Endothelial cell of umbilical vein (primary cell): ENCODE results near the gene PLCD1. TPM values are rescaled to one million over a fixed set of nuclear protein-coding genes. Genes with fewer than 3 reads are reported as not detected.

Experiments used
- BruUV-seq: library from RNA; stranded (reverse); fragments of 400-500 nt; replicated peaks from 2 replicates; lab custom pipeline; 2021; lab: Mats Ljungman, UMichigan
- CTCF ChIA-PET: fragments of 300-600, 350-600 bp; sonication (Branson Sonifier 250); formaldehyde crosslinking; loops from one replicate; lab custom pipeline; 2021; ENCODE audit warnings: antibody characterized with exemption, inconsistent platforms; lab: Charles Lee
- POLR2A ChIA-PET: fragments of 300-600, 350-600 bp; sonication (Branson Sonifier 250); formaldehyde crosslinking; loops from one replicate; lab custom pipeline; 2021; ENCODE audit warnings: antibody characterized with exemption, inconsistent platforms; lab: Charles Lee
- DNase-seq: peaks from one replicate; pipeline ENCODE4 v3.0.0-alpha.2; 2011; ENCODE audit warnings: low read depth, low spot score
- FAIRE-seq: peaks from 2 replicates; lab custom pipeline; 2011; peaks lifted over from hg19 to GRCh38; lab: Jason Lieb, UNC
- H2AFZ ChIP-seq: 2 replicates; pipeline ENCODE4 v1.6.0; 2012; ENCODE audit warnings: low read depth, low read length, control low read depth, inconsistent platforms
- H3K27ac ChIP-seq: 2 replicates; pipeline ENCODE4 v1.5.1; 2011; ENCODE audit warnings: low read depth, mild to moderate bottlenecking, control low read depth, low read length, moderate library complexity; ENCODE audit not compliant: insufficient read depth
- H3K27me3 ChIP-seq, 2 experiments: 2 replicates each; pipeline versions ENCODE4 v1.6.0 to v1.6.1; 2011; ENCODE audit warnings: low read length in 2 of 2, mixed read lengths in 1 of 2; ENCODE audit not compliant: control insufficient read depth in 2 of 2, insufficient read depth in 2 of 2
- H3K36me3 ChIP-seq, 2 experiments: 2 replicates in 1 of 2; 3 replicates in 1 of 2; pipeline ENCODE4 v1.5.1; 2011; ENCODE audit warnings: low read length in 2 of 2, mild to moderate bottlenecking in 1 of 2, moderate library complexity in 1 of 2; ENCODE audit not compliant: control insufficient read depth in 2 of 2, insufficient read depth in 2 of 2; ENCODE audit errors: extremely low read depth in 1 of 2
- H3K4me1 ChIP-seq: 3 replicates; pipeline ENCODE4 v1.5.1; 2011; ENCODE audit warnings: mild to moderate bottlenecking, low read length; ENCODE audit not compliant: control insufficient read depth, insufficient read depth; ENCODE audit errors: extremely low read depth
- H3K4me2 ChIP-seq: 2 replicates; pipeline ENCODE4 v1.6.1; 2011; ENCODE audit warnings: low read length, control low read depth, mixed read lengths; ENCODE audit not compliant: insufficient read depth
- H3K4me3 ChIP-seq, 3 experiments: fragments of 200-600 bp in 1 of 3; sonication (generic), shearing (Covaris generic) in 1 of 3; replicated peaks in 1 of 3; 2 replicates each; pipeline ENCODE4 v1.5.1; 2011 to 2016; ENCODE audit warnings: control low read depth in 3 of 3, low read length in 3 of 3, mild to moderate bottlenecking in 2 of 3, inconsistent platforms in 1 of 3, low read depth in 1 of 3, moderate library complexity in 1 of 3; ENCODE audit not compliant: insufficient read depth in 1 of 3
- H3K79me2 ChIP-seq: 2 replicates; pipeline ENCODE4 v1.6.0; 2012; ENCODE audit warnings: low read length, inconsistent platforms; ENCODE audit not compliant: control insufficient read depth, insufficient read depth
- H3K9ac ChIP-seq: replicated peaks from 2 replicates; pipeline ENCODE3; 2011; ENCODE audit warnings: low read length, control low read depth; ENCODE audit not compliant: insufficient read depth; ENCODE audit errors: extremely low read depth
- H3K9me1 ChIP-seq: replicated peaks from 3 replicates; pipeline ENCODE4 v1.6.0; 2011; ENCODE audit warnings: mild to moderate bottlenecking, low read length; ENCODE audit not compliant: control insufficient read depth, insufficient read depth; ENCODE audit errors: extremely low read depth
- H3K9me3 ChIP-seq: replicated peaks from 2 replicates; pipeline ENCODE4 v1.5.1; 2012; ENCODE audit warnings: low read length, inconsistent platforms; ENCODE audit not compliant: control insufficient read depth, insufficient read depth
- H4K20me1 ChIP-seq: replicated peaks from 2 replicates; pipeline ENCODE3; 2011; ENCODE audit warnings: mild to moderate bottlenecking, low read length; ENCODE audit not compliant: control insufficient read depth, insufficient read depth; ENCODE audit errors: extremely low read depth
- CTCF ChIP-seq, 2 donors: IDR thresholded peaks; 1 replicate in 1 of 2; 2 replicates in 1 of 2; pipeline ENCODE4 v1.5.1; 2011; ENCODE audit warnings: low read length in 2 of 2, mild to moderate bottlenecking in 2 of 2, moderate library complexity in 2 of 2, control low read depth in 1 of 2, inconsistent platforms in 1 of 2, low read depth in 1 of 2; ENCODE audit not compliant: insufficient read depth in 1 of 2; ENCODE audit errors: extremely low read depth in 1 of 2
- EZH2 ChIP-seq: IDR thresholded peaks from 2 replicates; pipeline ENCODE4 v1.6.1; 2012; ENCODE audit warnings: borderline replicate concordance, low read depth, mild to moderate bottlenecking, moderate library complexity, low read length, inconsistent platforms; ENCODE audit not compliant: severe bottlenecking
- FOS ChIP-seq: IDR thresholded peaks from 2 replicates; pipeline ENCODE4 v1.6.1; 2011; ENCODE audit warnings: mild to moderate bottlenecking, low read length, moderate library complexity, borderline replicate concordance; ENCODE audit not compliant: insufficient read depth
- GATA2 ChIP-seq: IDR thresholded peaks from 2 replicates; pipeline ENCODE4 v1.7.0; 2011; ENCODE audit warnings: low read depth, mild to moderate bottlenecking, moderate library complexity, mixed read lengths, low read length; ENCODE audit not compliant: insufficient read length, insufficient read depth
- JUN ChIP-seq: IDR thresholded peaks from 2 replicates; pipeline ENCODE4 v1.6.1; 2011; ENCODE audit warnings: borderline replicate concordance, low read depth; ENCODE audit not compliant: insufficient read length, insufficient read depth
- MAX ChIP-seq: IDR thresholded peaks from 2 replicates; pipeline ENCODE4 v1.6.1; 2011; ENCODE audit not compliant: insufficient read depth, insufficient read length
- MYC ChIP-seq: IDR thresholded peaks from one replicate; pipeline ENCODE4 v1.6.1; 2011; ENCODE audit warnings: mild to moderate bottlenecking, low read depth, low read length
- POLR2A ChIP-seq: IDR thresholded peaks from 2 replicates; pipeline ENCODE4 v1.6.1; 2012; ENCODE audit warnings: low read depth, mild to moderate bottlenecking, control low read depth, low read length
- POLR2AphosphoS5 ChIP-seq: IDR thresholded peaks from 2 replicates; pipeline ENCODE4 v1.6.1; 2012; ENCODE audit warnings: low read depth, mild to moderate bottlenecking, control low read depth, low read length, moderate library complexity; ENCODE audit not compliant: insufficient read depth
- dilution Hi-C: fragments of 300-500 bp; cut with MboI; formaldehyde crosslinking; loops from one replicate; pipeline ENCODE4 v1.15.0; 2019; ENCODE audit warnings: low sequenced_read_pairs; ENCODE audit not compliant: extremely low pct_ligation_motif_present
- intact Hi-C: fragments of 100-400 bp; cut with micrococcal nuclease; formaldehyde crosslinking; loops from one replicate; pipeline ENCODE4 v1.10.0; 2022
- polyA plus RNA-seq, 4 experiments: library from polyadenylated mRNA; depleted of rRNA in 3 of 4; stranded (reverse) in 3 of 4; unstranded in 1 of 4; fragments of >200 nt; gene quantifications; 2 replicates each; pipeline versions ENCODE4 v1.2.1 to v1.2.3, GENCODE V29; 2011 to 2012; ENCODE audit warnings: missing spikeins in 1 of 4
- total RNA-seq: library from RNA; stranded (reverse); gene quantifications from 2 replicates; pipeline ENCODE4 v1.2.3, GENCODE V29; 2021

Gene PLCD1
- total and polyA plus RNA-seq, 2 donors (not counting 3 experiments of a cell fraction or from before 2014, with no cell fraction given), result 12.6 to 15.3 TPM

- Histone ChIP-seq H3K36me3 (peaks cover 0 to 6% of the 10 kb centered on the region in 2 experiments), H3K4me3 (no peak overlapping the region), H2AFZ (no peak overlapping the region), H3K9me1 (no peaks in the 10 kb centered on the region), H3K9ac (no peak overlapping the region), H3K79me2 (no peaks in the 10 kb centered on the region), H4K20me1 (no peaks in the 10 kb centered on the region), H3K9me3 (no peaks in the 10 kb centered on the region), H3K27ac (no peak overlapping the region), H3K4me2 (no peak overlapping the region), H3K27me3 (no peaks in the 10 kb centered on the region), H3K4me1 (peaks cover 5% of the 10 kb centered on the region)
- DNase-seq (no peak), FAIRE-seq (no peak)
- no peak for TF ChIP-seq FOS
- TF ChIP-seq POLR2AphosphoS5, result no peak
- no peak for TF ChIP-seq MYC
- TF ChIP-seq JUN, result no peak
- TF ChIP-seq EZH2, result no peak
- no peak for TF ChIP-seq MAX
- no peak for TF ChIP-seq GATA2
- TF ChIP-seq POLR2A, result no peak
- no peak for TF ChIP-seq CTCF (IDR thresholded peaks at IDR 0.05; ENCODE audit: extremely low read depth in 1 of 2, insufficient read depth in 1 of 2, low read depth in 1 of 2, low read length in 2 of 2)
- ChIA-PET POLR2A (no interaction called here), CTCF (no interaction called here)
- no TSS peak for BruUV-seq
- intact Hi-C loops (no loop called here), dilution Hi-C loops (no loop called here)
Measured at GRCh38 chr3:37999836-38000235, 29.6 kb downstream of the PLCD1 start.
